Activated CD4-positive, alpha-beta T cell treated with anti-CD3 and anti-CD28 coated beads, Interleukin-10, Interleukin-2, amounts not matched to agents 100 ng/mL and 50 ng/mL, durations not matched to agents 16 hours and 8 hours (primary cell): ENCODE measurements around the gene SSBP3.
"Not testable (repeated sequence)": the region's sequence is repeated elsewhere in the genome, so short reads cannot be mapped to it uniquely, and the experiment has no call there.

ENCODE experiments used
- DNase-seq: peaks from one replicate; pipeline ENCODE4 v3.0.0-alpha.2; 2020

The SSBP3 gene

DNA sequence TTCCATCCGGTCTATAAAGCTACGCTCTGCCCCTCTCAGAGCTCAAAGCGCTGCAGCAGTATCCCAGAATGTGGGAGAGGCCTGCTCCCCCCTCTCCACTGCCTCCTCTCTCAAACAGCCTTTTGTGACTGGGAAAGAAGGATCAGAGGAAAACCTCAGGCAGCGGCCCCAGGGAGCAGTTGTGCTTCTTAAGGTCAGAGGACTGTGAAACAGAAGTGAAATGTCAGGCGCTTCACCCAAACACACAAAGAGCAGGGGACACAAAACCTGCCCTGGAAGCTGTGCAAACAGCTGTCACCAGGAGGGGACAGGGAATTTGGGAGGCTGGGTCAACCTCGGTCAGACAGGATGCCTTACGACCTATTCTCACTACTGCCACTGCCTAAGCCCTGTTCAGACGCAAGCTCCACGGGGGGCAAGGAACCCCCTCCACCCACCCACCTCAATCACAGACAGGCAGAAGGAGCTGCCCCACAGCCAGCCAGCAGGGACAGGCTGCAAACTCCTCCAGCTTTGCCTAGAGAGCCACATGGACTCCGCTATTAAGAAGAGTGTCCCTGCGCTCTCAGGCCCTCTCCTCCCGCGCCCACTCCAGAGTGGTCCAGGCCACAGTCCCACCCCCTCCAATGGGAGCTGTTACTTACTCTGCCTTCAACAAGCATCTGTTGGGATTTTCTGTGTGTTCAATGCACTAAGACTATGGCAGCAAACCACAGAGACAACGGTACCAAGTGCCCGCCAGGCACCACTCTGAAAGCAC, 14.6 kb downstream of the SSBP3 start:
- no peak for DNase-seq

DNA sequence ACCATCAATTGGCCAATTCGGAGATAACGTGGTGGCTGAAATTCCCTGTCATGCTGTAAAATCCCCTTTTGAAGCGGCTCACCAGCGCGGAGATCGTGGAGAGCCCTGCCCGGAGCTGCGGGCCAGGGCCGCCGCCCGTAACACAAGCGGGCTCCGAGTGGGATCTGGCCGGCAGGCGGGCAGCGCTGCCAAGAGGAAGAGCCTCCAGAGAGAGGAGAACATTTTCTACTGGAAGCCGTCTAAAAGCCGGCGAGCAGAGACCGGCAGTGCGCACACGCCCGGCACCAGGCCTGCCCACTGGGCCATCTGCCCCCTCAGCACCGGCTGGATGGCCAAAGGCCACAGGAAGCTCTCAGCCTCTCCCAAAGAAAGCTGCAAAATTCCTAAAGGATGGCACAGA, 15.5 kb downstream of the SSBP3 start:
- no peak for DNase-seq

- not testable (repeated sequence) for DNase-seq
These were observed 16.6 kb downstream of the SSBP3 start for GRCh38 chr1:54389608-54390007.

GRCh38 chr1:54387419-54387818, 18.8 kb downstream of the SSBP3 start:
- DNase-seq, result no peak

DNA sequence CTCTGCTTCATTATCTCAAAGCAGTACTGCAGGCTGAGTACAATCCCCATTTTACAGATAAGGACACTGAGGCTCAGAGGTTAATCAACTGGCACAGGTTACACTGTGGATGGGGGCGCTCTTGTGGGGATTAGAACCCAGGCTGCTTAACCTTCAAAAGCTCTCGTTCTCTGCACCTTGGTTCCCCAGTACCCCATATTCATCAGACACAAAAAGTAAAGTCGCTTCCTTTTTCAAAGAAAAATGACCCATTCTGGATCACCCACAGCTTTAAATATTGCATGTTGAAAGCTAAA, 20.5 kb downstream of the SSBP3 start:
- no peak for DNase-seq

DNA sequence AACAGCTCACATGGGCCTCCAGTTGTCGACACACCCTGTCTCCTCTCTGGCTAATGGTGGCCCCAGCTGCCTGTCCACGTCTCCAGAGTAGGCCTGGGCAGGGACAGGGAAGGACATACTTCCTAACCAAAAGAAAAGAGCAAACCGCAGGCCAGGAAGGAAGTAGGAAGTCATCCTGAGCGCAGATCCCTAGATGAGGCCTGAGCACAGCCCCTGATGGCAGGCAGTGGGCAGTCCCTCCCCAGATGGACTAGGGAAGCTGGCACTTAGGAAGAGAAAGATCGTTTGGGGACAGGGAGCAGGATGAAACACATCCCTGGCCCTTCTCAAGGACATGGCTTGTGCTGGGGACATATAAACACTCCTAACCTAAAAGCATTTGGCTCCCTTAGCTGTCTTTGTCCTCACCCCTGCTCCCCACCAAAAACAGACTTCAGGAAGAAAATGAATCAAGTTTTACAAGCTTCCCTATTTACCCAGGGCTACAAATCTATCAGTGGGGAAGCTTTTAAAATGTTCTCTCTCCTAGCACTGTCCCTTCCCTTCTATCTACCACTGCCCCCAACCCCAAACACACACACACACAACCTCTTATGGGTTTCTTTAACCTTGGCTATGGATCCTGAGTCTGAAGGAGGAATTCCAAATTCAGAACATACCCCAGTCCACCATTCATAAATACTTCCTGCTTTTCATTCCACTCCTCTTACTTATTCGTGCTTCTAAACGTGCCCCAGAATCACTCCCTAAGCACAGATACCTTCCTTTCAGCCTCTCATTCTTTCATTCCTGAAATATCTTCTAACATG, 21.1 kb downstream of the SSBP3 start:
- DNase-seq, result no peak

DNA sequence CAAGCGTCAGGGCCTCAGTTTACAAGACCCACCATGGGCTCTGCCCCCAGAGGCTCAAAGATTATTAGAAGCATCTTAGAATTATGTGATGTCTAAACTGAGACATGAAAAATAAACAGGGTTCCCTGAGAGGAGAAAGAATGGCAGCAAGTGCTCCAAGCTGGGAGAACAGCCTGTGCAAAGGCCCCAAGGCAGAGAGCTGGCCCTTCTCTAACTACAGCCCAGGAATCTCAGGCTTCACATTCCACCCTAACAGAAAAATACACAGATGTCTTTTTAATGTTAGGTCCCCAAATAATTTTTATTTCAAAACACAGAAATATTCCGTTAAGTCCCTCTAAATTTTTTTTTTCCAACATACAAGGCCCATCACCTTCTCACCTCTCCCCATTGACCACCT, 21.7 kb downstream of the SSBP3 start:
- no peak for DNase-seq

DNA sequence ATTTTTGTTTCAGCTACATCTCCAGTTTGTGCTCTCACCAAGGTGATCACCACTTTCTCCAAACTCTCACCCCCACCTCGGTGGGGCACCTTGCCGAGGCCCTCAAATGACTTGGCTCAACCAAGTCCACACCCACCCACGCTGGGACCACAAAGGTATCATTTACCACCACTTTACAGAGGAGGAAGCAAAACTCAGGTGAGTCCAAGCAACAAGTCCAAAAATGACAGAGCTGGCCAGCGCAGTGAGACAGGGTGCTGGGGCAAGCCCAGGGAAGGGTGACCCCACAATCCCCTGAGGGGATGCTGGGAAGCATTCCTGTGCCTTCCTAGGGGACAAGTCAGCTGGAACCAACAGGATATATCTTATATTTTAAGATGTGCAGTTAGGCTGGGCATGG, 24.7 kb downstream of the SSBP3 start:
- no peak for DNase-seq

GRCh38 chr1:54380290-54380882, 25.8 kb downstream of the SSBP3 start:
- DNase-seq, result peak; percentile 59

GRCh38 chr1:54379555-54380289, 26.5 kb downstream of the SSBP3 start:
- DNase-seq, result no peak

GRCh38 chr1:54378874-54379554, 27.2 kb downstream of the SSBP3 start:
- DNase-seq, result no peak

- no peak for DNase-seq
These were observed 27.9 kb downstream of the SSBP3 start for GRCh38 chr1:54378157-54378873.

DNA sequence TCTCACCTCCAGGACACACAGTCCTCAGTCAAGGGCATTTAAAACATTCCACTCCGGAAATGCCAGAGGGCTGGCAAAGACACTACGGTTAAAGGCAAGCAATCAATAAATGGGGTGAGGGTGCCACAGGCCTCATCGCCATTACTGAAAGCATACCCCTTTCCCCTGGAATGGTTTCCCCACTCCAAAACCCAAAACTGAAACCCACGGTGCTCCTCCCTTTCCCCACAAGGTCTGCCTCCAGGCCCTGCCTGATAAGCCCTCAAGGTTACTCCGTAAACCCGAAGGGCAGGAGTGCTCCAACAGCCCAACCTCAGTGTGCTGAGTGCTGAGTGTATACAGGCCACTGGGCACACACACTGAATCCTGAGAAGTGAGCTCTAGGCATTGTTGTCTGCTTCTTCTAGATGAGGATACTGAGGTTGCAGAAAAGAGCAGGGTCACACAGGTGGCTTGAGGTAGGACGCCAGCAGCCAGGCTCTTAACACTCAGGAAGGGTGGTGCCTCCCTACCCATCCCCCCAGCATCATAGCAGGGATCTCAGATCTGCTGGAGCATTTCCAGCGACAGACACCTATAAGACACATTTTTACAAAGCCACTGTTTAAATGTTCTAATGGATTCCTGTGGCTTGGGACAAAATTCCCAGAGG, 29.0 kb downstream of the SSBP3 start:
- no peak for DNase-seq

DNA sequence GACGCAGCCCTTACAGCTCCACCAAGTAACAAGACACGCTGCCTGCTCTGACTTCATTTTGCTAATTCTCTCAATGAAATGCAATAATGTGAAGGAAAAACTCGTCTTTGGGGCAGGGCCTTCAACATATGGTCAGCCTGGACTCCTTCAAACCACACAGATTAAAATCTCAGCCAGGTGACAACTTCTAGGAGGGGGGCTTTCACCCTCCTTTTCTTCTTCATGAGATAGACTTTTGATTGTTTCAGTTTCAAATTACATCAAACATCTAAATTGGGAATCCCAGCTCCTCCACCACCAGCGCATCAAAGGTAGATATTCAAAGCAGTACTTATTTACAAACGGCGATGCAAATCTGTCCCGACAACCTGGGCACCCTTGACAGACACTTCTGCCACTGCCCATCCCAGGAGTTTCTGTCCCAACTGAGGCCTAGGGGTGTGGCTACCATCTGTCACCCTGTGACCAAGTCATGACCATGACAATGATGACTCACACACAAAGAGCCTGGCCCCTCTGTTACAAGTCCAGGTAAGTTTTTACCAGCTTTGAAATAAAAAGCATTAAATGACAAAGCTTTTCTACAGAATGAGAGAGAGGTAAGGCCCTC, 29.7 kb downstream of the SSBP3 start:
- peak; percentile 47 for DNase-seq

DNA sequence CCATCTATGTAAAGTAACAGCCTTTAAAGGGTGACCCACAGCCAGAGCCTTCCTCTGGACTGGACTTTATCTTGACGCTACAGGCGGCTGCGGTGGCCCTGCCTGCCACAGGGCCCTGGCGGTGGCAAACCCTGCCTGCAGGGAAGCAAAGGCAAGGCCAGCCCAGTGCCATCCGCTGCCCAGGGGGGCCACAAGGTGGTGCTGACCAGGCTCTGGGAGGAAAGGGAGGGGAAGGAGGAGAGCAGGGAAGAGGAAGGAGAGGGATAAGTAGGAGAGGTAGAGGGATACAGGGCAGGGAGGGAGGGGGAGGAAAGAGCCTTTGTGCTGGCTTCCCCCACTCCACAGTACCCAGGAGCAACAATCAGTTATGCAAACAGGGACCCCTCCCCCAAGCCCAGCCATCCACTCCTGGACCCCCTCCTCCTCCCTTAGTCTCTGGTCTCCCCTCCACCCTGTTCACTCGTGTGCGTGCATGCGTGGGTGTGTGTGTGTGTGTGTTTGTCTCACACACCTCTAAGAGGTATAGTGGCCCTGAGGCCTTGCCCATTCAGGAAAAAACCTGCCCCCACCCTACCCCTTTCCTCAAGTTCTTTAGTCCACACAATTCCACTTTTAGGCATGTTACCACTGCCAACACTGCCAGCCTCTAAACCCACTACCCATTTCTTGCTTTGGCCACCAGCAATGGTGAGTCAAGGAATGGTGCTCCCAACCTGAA, 30.3 kb downstream of the SSBP3 start:
- no peak for DNase-seq

DNA sequence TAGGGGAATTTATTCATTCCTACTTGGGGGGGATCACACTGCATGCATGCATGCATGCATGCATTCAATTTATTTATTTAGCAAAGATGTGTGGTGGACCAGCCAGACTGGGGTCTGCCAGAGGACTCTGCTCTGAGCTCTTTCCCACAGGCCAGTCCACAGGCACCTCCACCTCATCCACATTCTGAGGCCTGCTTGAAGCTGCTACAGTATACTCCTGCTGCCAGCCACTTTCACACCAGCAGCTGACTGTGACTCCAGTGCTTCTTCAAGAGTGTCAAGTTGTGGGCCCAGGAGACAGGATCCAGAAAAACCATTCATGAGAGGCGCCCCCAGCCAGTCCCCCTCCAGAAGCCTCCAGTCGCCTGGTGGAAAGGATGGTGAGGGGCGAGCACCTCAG, 30.9 kb downstream of the SSBP3 start:
- DNase-seq, result no peak

- DNase-seq, result no peak
These were observed 31.4 kb downstream of the SSBP3 start for GRCh38 chr1:54374766-54375165.

DNA sequence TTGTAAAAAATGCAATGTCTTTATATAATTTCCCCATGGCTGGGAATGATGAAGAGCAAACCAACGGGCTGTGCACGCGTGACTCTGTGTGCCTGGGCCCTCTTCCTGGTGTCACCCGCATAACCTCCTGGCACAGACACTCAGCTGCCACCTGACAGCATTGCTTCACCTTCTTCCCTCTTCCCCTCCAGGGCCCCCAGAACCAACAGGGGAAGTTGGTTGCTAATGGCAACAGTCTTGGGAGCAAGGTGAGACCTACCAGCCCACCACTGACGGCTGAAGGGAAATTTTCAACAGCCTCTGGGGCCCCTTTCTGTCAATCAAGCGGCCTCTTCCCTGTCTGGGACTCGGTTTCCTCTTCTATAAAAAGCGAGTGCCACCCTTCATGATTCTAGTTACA, 33.2 kb downstream of the SSBP3 start:
- DNase-seq, result no peak

DNA sequence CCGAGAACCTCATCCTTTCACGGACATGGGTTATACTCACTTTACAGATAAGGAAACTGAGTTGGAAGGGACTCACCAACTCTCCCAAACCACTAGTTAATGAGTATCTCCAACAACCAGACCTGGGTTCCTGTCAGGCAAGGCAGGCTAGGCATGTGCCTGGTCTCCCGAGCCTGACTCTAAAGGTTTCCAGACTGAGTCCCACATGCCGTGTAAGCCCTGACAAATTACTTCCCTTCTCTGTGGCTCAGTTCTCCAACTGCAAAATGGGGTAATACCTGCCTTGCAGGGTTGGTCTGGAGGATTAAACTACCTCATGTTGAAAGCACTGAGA, 34.3 kb downstream of the SSBP3 start:
- no peak for DNase-seq

GRCh38 chr1:54371038-54371941, 34.9 kb downstream of the SSBP3 start:
- DNase-seq, result no peak
